Endodermal cell (in vitro differentiated cells): ENCODE results near the gene MZF1. TPM values are rescaled to one million over a fixed set of nuclear protein-coding genes. Genes with fewer than 3 reads are reported as not detected.

Experiments used
- DNase-seq: peaks from one replicate; pipeline ENCODE4 v3.0.0-alpha.2; 2017
- H3K27ac ChIP-seq: 2 replicates; pipeline ENCODE4 v1.5.1; 2013; ENCODE audit warnings: mild to moderate bottlenecking, low read depth, low read length, moderate library complexity
- H3K27me3 ChIP-seq: 2 replicates; pipeline ENCODE4 v1.6.1; 2013; ENCODE audit warnings: mild to moderate bottlenecking, low read length, moderate library complexity; ENCODE audit not compliant: insufficient read depth, control insufficient read depth, poor library complexity, severe bottlenecking
- H3K36me3 ChIP-seq: 2 replicates; pipeline ENCODE4 v1.7.0; 2013; ENCODE audit warnings: mild to moderate bottlenecking, low read length, moderate library complexity; ENCODE audit not compliant: control insufficient read depth, insufficient read depth
- H3K4me1 ChIP-seq: one replicate; pipeline ENCODE4 v1.7.0; 2013; ENCODE audit warnings: low read length; ENCODE audit not compliant: control insufficient read depth, insufficient read depth
- H3K4me3 ChIP-seq: 2 replicates; pipeline ENCODE4 v1.5.1; 2013; ENCODE audit warnings: mild to moderate bottlenecking, low read length, moderate library complexity
- H3K9ac ChIP-seq: 2 replicates; pipeline ENCODE4 v1.6.1; 2013; ENCODE audit warnings: mild to moderate bottlenecking, low read length, moderate library complexity; ENCODE audit not compliant: poor library complexity, severe bottlenecking; ENCODE audit errors: extremely low read depth
- H3K9me3 ChIP-seq: 2 replicates; pipeline ENCODE4 v1.6.1; 2013; ENCODE audit warnings: mild to moderate bottlenecking, low read length, moderate library complexity; ENCODE audit not compliant: control insufficient read depth
- H3K27ac Mint-ChIP-seq: 2 replicates; pipeline ENCODE4 v1.8.0; 2020; ENCODE audit warnings: mixed read lengths
- H3K27me3 Mint-ChIP-seq: 2 replicates; pipeline ENCODE4 v1.8.0; 2021; ENCODE audit warnings: mild to moderate bottlenecking, mixed read lengths; ENCODE audit not compliant: insufficient read depth
- H3K36me3 Mint-ChIP-seq: 2 replicates; pipeline ENCODE4 v1.8.0; 2020; ENCODE audit warnings: low read depth, mixed read lengths
- H3K4me1 Mint-ChIP-seq: 2 replicates; pipeline ENCODE4 v1.8.0; 2020; ENCODE audit warnings: mixed read lengths
- H3K4me3 Mint-ChIP-seq: 2 replicates; pipeline ENCODE4 v1.8.0; 2020; ENCODE audit warnings: mild to moderate bottlenecking, moderate library complexity, mixed read lengths
- H3K9me3 Mint-ChIP-seq: 2 replicates; pipeline ENCODE4 v1.8.0; 2020; ENCODE audit warnings: mild to moderate bottlenecking, mixed read lengths
- WGBS, 2 experiments: methylation state at CpG; one replicate each; pipeline versions ENCODE4 v1.1.5 to v1.1.7; 2013; ENCODE audit warnings: missing lambda C conversion rate in 2 of 2, mixed read lengths in 1 of 2; ENCODE audit not compliant: insufficient coverage in 1 of 2, insufficient read length in 1 of 2; 5-methylcytosine and 5-hydroxymethylcytosine counted together
- total RNA-seq, 2 donors: library from RNA; stranded (reverse); fragmentation: NEBNext Ultra II Directional in 1 of 2; extraction: Animal tissue kit (Norgen Biotek cat#: 25700) in 1 of 2; gene quantifications; 2 replicates in 1 of 2; 3 replicates in 1 of 2; pipeline ENCODE4 v1.2.1, GENCODE V29; 2021
- TF ChIP-seq, protein P1 (sequence below): fragments of 200-600 bp; sonication (generic); conservative IDR thresholded peaks from 2 replicates; pipeline ENCODE4 v1.5.0; 2021; ENCODE audit warnings: antibody characterized with exemption, mild to moderate bottlenecking

Gene MZF1
- total RNA-seq, 2 donors from 2014 or later, result 24.3 to 33.1 TPM

DNA sequence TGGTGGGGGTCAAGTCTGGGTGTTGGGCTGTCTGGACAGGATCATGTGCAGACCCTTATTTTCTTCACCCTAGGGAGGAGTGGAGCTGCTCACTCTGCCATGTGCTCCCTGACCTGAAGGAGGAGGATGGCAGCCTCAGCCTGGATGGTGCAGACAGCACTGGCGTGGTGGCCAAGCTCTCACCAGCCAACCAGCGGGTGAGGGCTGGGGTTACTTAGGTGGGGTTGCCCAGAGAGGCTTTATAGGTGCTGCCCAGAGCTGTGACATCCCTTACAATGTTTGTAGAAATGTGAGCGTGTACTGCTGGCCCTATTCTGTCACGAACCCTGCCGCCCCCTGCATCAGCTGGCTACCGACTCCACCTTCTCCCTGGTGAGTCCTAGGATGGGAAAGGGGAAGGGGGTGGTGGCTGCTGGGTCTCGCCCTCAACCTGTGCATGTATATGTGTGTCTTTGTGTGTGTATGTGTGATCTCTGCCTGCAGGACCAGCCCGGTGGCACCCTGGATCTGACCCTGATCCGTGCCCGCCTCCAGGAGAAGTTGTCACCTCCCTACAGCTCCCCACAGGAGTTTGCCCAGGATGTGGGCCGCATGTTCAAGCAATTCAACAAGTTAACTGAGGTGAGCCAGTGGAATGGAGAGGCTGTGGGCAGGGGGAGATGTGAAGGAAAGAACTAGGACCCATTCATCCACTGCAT lies 23.3 kb downstream of the MZF1 start:
- Mint-ChIP-seq H3K27ac (peak overlapping the region; percentile 72), H3K4me1 (peaks cover 23% of the 10 kb centered on the region), H3K4me3 (no peak overlapping the region), H3K36me3 (peaks cover 65% of the 10 kb centered on the region), H3K9me3 (no peaks in the 10 kb centered on the region), H3K27me3 (no peaks in the 10 kb centered on the region)
- H3K4me1 ChIP-seq, result peaks cover 4% of the 10 kb centered on the region
- H3K36me3 ChIP-seq, result peaks cover 84% of the 10 kb centered on the region
- no peak overlapping the region for H3K9ac ChIP-seq
- H3K4me3 ChIP-seq, result no peak overlapping the region
- no peaks in the 10 kb centered on the region for H3K27me3 ChIP-seq
- no peaks in the 10 kb centered on the region for H3K9me3 ChIP-seq
- no peak overlapping the region for H3K27ac ChIP-seq
- WGBS, 2 experiments, result 80 to 96% methylated on average over 2 to 11 of the region's 11 CpGs
- TF ChIP-seq, protein P1, sequence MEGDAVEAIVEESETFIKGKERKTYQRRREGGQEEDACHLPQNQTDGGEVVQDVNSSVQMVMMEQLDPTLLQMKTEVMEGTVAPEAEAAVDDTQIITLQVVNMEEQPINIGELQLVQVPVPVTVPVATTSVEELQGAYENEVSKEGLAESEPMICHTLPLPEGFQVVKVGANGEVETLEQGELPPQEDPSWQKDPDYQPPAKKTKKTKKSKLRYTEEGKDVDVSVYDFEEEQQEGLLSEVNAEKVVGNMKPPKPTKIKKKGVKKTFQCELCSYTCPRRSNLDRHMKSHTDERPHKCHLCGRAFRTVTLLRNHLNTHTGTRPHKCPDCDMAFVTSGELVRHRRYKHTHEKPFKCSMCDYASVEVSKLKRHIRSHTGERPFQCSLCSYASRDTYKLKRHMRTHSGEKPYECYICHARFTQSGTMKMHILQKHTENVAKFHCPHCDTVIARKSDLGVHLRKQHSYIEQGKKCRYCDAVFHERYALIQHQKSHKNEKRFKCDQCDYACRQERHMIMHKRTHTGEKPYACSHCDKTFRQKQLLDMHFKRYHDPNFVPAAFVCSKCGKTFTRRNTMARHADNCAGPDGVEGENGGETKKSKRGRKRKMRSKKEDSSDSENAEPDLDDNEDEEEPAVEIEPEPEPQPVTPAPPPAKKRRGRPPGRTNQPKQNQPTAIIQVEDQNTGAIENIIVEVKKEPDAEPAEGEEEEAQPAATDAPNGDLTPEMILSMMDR, result no peak
- DNase-seq, result no peak

DNA sequence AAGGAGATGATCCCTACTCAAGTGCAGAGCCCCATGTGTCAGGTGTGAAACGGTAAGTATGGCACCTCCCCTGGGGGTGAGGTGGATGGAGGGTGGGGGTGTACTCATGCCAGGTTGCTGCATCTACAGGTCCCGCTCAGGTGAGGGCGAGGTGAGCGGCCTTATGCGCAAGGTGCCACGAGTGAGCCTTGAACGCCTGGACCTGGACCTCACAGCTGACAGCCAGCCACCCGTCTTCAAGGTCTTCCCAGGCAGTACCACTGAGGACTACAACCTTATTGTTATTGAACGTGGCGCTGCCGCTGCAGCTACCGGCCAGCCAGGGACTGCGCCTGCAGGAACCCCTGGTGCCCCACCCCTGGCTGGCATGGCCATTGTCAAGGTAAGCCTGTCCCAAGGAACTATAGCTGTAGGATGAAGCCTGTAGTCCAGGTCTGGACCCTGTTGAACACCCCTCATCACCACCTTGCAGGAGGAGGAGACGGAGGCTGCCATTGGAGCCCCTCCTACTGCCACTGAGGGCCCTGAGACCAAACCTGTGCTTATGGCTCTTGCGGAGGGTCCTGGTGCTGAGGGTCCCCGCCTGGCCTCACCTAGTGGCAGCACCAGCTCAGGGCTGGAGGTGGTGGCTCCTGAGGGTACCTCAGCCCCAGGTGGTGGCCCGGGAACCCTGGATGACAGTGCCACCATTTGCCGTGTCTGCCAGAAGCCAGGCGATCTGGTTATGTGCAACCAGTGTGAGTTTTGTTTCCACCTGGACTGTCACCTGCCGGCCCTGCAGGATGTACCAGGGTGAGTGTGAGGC lies 24.1 kb downstream of the MZF1 start:
- TF ChIP-seq, protein P1, result no peak
- Histone ChIP-seq H3K4me3 (no peak overlapping the region), H3K27me3 (no peaks in the 10 kb centered on the region), H3K9ac (no peak overlapping the region), H3K27ac (no peak overlapping the region), H3K9me3 (no peaks in the 10 kb centered on the region), H3K4me1 (peaks cover 4% of the 10 kb centered on the region), H3K36me3 (peaks cover 84% of the 10 kb centered on the region)
- no peak for DNase-seq
- 94 to 95% methylated on average over 16 to 20 of the region's 20 CpGs for WGBS, 2 experiments
- Mint-ChIP-seq H3K4me1 (peaks cover 19% of the 10 kb centered on the region), H3K27ac (no peak overlapping the region), H3K36me3 (peaks cover 65% of the 10 kb centered on the region), H3K4me3 (no peak overlapping the region), H3K9me3 (no peaks in the 10 kb centered on the region), H3K27me3 (no peaks in the 10 kb centered on the region)

DNA sequence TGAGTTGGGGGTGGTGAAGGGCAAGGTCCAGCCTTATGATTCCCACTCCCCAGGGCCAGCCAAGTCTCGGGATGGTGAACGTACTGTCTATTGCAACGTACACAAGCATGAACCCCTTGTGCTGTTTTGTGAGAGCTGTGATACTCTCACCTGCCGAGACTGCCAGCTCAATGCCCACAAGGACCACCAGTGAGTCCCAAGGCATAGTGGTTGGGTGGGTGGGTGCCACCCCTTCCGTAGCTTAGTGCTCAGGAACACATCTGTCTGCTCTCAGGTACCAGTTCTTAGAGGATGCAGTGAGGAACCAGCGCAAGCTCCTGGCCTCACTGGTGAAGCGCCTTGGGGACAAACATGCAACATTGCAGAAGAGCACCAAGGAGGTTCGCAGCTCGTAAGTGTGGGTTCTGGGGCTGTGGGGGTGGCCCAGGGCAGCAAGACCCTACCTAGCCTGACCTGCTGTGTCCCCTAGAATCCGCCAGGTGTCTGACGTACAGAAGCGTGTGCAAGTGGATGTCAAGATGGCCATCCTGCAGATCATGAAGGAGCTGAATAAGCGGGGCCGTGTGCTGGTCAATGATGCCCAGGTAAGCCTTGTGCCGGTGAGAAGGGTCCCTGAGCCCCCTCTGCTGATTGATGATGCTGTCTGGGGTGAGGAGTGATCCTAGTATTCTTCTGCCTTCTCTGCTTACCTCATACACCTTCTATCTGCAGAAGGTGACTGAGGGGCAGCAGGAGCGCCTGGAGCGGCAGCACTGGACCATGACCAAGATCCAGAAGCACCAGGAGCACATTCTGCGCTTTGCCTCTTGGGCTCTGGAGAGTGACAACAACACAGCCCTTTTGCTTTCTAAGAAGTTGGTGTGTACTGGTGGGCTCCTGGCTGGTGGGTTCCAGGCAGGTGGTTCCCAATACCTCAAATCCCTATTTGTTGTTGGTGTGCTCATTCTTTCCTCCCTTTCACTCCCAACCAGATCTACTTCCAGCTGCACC lies 25.5 kb downstream of the MZF1 start:
- peaks cover 13% of the 10 kb centered on the region for H3K4me1 Mint-ChIP-seq
- no peak for DNase-seq
- peak overlapping the region; percentile 100 for H3K4me3 ChIP-seq
- peaks cover 12% of the 10 kb centered on the region for H3K27me3 Mint-ChIP-seq
- H3K36me3 Mint-ChIP-seq, result peaks cover 60% of the 10 kb centered on the region
- no peaks in the 10 kb centered on the region for H3K9me3 Mint-ChIP-seq
- peaks cover 4% of the 10 kb centered on the region for H3K4me1 ChIP-seq
- H3K27me3 ChIP-seq, result peaks cover 2% of the 10 kb centered on the region
- H3K9me3 ChIP-seq, result no peaks in the 10 kb centered on the region
- H3K27ac Mint-ChIP-seq, result peak overlapping the region; percentile 48
- H3K9ac ChIP-seq, result no peak overlapping the region
- H3K27ac ChIP-seq, result no peak overlapping the region
- peaks cover 74% of the 10 kb centered on the region for H3K36me3 ChIP-seq
- WGBS, 2 experiments, result 94 to 96% methylated on average over 18 of the region's 18 CpGs
- peak overlapping the region; percentile 98 for H3K4me3 Mint-ChIP-seq
- TF ChIP-seq, protein P1, result no peak
